DMS79 (cell line): ENCODE data around the gene LHX1.
A peak's percentile ranks its signal among the peaks of the same experiment; 100 is the strongest.

Experiments used
- DNase-seq: peaks from one replicate; lab custom pipeline; 2025; lab: John Stamatoyannopoulos, UW

Gene LHX1

GRCh38 chr17:36937001-36937958, at the start of gene LHX1:
TSS of gene LHX1 (plus strand) at chr17:36937475. CDS start at chr17:36938198, 723 bp downstream.
- no peak for DNase-seq

DNA sequence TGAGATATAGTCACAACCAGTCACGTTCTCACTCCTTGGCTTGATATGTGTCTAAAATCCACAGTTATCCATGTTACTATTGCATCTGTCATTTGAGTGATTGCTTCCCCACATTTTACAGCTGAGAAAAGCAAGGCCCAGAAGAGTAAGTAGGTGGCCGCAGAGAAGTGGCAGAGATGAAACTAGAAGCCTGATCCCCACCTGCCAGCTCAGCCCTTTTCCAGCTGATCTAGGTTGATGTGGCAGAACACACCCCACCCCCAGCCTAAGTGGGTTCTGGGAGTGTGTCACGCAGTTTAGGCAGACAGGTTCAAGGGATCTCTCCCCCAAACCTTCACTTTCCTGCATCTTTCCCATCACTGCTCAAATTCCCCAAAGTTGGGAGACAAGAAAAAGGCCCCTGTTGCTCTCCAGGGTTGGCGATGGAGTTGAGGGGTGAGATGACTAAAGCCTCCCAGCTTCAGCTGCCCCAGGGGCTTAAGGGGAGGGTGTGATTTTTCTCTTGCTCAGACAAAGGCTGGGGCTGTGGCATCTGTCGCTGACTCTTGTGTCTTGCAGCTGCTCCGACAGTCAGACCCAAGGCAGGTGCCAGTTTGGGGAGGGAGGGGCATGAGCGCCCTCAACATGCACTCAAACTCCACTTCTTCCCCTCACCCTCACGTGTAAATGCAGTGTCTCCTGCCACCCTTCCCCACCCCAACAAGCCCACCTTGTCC, 48.9 kb upstream of the LHX1 start:
- DNase-seq: peak; percentile 72

DNA sequence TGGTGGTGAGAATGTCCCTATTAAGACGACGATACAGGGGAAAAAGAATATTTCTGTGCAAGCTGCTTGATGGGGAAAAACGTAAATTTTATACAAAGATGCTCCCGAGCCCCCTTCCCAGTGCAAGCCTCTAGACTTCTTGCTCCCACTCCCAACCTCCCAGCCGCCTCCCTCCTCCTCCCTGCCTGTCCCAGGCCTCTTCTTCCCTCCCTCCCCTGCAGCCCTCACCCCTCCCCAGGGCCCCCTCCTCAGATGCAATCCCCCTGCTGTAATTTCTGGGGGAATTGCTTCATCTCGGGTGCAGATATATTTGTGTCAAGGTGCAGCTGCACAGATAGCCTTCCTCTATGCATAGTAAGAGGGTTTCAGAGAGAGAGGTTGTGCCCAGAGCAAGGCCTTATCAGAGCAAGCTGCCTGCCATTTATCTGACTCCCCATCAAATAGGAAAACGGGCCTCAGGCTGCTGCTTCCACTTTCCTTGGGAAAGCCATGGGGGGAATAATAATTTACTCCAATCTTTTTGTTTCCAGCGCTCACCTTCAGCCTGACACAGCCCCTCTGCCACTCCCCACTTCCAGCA, 47.4 kb upstream of the LHX1 start:
- DNase-seq: no peak

GRCh38 chr17:36890398-36891168, 46.7 kb upstream of the LHX1 start:
- no peak for DNase-seq

DNA sequence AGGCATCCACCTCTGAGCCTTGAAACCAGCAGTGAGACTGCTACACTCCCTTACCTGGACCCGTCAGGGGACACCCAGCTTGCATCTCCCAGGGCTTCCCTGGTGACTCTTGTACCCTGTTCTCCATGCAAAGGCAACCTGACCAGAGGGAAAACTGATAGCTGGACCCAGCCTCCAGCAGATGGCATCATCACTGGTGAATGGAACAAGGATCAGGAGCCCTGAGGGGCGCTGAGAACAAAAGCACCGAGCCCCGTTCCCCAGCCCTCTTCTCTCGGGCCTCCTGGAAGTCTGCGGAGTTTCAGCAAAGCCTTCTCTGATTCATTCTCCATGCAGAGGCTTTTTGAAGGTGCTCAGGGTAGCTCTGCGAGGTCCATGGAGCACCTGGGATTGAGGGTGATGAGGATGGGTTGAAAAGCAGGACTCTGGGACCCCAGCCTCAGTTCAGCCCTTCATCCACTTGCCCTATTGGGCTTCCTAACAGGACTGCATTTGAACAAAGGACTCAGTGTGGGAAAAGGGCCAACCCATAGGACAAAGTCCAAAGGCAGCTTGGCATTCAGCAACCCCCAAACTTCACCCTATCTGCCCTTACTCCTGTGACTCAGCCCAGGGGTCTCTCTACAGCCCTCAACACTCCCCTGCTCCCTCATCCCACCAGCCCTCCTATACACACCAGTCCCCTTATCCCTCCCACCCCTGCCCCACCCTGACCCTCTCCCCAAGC, 45.0 kb upstream of the LHX1 start:
- DNase-seq: no peak

- no peak for DNase-seq
Measured at GRCh38 chr17:36894177-36894576, 43.1 kb upstream of the LHX1 start.

GRCh38 chr17:36894925-36895324, 42.4 kb upstream of the LHX1 start:
- peak; percentile 33 for DNase-seq

DNA sequence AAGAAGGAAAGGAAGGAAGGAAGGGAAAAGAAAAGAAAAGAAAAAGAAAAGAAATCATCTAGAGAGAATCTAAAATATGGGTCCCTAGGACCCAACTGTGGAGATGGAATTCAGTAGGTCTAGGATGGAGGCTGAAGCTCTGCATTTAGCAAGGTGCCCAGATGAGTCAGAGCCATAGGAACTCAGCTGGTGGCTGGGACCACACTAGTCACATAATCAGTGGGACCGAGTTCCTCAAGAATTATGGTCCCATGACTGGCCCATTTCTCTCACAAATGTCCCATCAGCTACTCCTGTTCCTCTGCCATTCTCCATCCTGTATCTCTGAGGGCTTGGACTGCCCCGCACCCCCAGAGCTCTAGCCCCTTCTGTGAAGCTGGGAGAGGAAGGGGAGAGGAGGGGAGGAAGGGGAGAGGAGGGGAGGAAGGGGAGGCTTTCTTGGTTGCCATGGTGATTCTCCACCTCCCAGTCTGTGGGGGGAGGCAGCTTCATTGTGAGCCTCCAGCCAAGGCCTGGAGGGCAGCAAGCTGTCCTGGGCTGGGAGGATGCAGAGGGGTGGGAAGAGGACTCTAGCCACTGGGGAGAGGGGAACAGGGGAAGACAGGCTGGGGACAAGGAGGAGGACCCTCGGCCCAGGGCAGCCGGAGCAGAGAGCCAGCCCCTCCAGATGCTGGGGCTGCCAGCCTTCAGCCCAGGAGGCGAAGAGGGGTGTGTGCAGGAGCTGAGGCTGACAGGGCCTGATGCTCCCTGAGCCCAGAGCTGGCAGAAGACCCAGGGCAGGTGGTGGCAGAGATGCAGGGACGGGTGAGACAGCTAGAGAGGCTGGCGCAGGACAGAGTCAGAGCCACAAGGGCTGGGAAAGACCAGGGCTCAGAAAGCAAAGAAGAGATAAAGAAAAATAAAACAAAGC, 37.8 kb upstream of the LHX1 start:
- DNase-seq: no peak

GRCh38 chr17:36900160-36900512, 37.1 kb upstream of the LHX1 start:
- DNase-seq: no peak

- no peak for DNase-seq
Measured at GRCh38 chr17:36901506-36901905, 35.8 kb upstream of the LHX1 start.

DNA sequence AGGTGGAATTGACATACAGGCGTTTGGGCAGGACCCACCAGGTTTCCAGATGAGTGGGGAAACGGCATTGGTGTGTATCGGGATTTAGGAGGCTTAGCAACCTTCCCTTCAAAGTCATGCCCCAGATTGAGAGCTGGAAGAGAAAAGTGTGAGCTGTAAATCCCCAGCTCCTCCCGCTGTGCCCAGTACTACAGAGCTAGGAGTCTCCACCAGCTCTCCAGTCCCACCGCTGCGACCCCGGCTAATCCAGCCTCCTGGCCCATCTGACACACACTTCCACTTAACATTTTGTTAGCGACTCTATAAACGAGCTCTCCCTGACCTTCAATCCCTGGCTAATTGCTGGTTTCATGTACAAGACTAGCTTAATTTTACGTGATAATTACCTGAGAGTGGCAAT, 29.9 kb upstream of the LHX1 start:
- no peak for DNase-seq

- DNase-seq: no peak
Measured at GRCh38 chr17:36910513-36910912, 26.8 kb upstream of the LHX1 start.

DNA sequence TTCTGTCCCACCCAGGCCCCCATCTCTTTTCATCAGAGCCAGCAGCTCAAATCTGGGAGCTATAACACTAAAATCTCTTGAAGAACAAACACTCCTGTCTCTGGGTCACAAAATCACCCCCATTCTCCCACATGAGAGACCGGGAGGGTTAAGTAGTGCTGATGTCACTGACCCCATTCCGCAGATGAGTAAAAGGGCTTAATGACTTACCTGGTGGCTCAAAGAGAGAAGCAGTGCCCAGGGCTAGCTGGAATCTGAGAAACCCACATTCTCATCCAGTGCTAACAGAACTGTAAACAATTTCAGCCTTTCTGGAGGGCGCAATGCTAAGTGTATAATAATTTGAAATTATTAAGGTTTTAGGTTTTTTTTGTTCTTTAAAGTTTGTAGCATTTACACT, 26.3 kb upstream of the LHX1 start:
- no peak for DNase-seq

DNA sequence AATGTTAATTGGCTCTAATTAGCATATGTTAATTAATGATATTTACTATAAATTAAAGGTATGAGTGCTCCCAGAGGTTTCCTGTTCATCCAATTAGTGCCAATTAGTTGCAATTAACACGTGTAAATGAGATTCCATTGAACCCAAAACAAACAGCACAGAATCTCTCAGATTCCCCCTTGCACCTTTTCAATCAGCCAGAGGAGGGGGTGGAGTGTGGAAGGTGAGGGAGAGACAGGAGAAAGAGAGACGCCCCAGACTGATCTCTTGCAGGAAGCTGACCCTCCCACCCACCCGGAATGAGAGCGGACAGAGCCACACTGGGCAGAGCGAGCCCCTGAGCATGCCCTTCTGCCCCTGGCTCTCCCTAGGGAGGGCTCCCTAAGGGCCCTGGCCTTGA, 24.1 kb upstream of the LHX1 start:
- DNase-seq: no peak

DNA sequence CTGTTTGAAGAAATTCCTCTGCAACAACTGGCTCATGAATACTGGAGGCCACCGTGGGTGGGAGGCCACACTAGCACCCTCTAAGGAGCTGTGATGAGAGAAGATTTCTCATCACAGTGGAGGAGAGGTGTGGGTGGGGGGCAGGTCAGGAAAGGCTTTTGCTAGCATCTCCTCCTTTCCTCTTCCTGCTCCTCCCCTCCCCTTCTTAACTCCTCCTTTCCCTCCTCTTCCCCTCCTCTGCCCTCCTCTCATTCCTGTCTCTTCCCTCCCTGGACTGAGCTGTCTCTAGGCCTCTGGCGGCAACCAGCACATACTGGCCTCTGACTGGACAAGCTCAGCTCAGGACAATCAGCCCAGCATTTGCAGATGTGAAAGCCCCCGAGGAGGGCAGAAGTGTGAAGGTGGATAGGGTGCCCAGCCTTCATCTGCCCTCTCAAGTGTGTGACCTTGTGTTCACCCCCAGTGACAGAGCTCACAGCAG, 19.0 kb upstream of the LHX1 start:
- DNase-seq: no peak

DNA sequence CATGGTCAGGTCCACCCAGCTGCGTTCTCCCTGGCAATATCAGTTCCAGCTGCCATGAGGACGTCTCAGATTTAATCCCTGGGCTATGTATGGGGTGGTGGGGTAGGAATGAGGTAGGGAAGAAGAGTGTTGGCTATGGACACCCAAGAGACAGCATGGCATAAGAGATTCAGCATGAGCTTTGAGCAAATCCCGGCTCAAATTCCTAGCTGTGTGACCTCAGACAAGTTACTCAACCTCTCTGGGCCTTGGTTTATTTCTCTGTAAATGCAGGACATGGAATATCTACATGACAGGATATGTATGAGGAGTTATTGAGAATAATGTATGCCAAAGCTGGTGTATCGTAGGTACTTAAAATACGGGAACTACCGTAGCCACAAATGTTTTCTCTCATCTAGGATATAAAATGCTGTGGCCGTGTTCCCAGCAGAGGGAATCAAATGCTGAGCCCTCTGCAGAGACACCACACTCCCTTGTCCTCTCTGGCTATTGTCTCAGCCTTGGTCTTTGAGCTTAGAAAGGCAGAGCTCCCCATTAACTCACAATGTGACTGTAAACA, 17.8 kb upstream of the LHX1 start:
- no peak for DNase-seq

DNA sequence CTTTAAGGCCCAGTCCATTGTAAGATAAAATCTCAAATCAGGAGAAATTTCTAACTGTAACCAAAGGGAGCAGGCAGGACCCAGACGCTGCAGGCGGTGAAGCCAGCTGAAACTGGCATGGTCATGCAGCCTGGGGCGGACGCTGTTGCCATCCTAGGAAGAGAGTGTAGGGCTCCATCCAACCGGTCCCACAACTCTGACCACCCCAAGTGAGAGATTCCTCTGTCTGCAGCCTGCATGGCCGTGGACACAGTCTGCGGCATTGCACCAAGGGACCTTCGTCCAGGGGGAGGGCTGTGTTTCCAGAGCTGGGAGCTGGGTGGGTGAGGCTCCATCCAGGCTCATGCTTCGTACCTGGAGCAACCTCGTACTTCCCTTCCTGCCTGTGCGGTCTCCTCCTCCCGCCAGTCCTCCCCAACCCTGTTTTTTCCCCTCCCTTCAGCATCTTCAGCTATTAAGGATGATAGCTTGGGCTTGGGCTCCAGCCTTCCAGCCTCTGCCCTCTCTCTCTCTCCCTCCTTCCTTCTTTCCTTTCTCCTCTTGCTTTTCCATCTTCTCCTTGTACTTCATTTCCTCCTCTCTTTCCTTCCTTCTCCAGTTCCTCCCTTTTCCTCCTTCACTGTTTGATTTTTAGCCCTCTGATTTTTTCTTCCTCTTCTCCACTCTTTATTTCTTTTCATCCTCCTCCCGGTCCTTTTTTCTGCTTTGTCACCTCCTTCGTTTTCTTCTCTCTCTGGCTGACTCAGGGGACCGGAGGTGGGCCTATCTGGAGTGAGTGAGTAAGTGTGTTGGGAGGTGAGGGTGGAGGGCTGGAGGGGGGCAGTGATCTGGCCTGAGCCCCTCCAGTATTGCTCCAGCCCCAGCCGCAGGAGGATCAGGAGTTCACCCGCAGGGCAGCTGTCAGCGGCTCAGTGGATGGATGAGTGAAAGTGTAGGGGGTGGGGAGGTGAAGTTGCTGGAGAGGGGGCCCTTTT, 17.0 kb upstream of the LHX1 start:
- DNase-seq: no peak

GRCh38 chr17:36921095-36921851, 16.0 kb upstream of the LHX1 start:
- DNase-seq: no peak
